GM18511 (cell line): Measurements from ENCODE around the gene CDC34.

Experiments
- ATAC-seq: cut with Tn5 transposase; IDR thresholded peaks from one replicate; pipeline ENCODE4 v1.9.1; 2021; ENCODE audit warnings: mild to moderate bottlenecking, moderate library complexity; ENCODE audit not compliant: unreplicated experiment

The CDC34 gene

DNA sequence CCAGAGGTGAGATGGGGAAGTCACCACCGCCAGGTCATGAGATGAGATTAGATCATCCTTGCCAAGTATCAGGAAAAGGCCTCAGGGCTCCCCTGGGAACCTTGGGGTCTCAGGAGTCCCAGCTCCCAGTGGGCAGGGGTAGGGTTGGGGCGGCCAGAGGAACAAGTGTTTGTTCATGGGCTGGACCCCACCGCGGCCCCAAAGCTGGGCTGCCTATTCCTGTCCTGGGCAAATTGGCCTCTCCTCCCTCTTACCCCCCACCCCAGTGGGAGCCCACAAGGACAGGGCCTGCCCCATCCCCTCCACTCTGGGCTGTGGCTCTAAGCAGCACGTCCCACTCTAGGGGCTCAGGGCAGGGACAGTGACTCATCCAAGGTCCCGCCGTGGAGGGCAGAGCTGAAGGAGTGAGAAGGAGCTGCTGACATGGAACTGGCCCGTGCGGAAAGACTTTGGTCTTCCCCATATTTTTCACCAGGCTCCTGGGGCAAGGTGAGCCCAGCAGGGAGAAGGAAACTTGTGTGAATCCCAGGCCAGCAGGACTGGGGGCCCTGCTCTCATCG is 54.1 kb downstream of the CDC34 start:
- no peak for ATAC-seq

DNA sequence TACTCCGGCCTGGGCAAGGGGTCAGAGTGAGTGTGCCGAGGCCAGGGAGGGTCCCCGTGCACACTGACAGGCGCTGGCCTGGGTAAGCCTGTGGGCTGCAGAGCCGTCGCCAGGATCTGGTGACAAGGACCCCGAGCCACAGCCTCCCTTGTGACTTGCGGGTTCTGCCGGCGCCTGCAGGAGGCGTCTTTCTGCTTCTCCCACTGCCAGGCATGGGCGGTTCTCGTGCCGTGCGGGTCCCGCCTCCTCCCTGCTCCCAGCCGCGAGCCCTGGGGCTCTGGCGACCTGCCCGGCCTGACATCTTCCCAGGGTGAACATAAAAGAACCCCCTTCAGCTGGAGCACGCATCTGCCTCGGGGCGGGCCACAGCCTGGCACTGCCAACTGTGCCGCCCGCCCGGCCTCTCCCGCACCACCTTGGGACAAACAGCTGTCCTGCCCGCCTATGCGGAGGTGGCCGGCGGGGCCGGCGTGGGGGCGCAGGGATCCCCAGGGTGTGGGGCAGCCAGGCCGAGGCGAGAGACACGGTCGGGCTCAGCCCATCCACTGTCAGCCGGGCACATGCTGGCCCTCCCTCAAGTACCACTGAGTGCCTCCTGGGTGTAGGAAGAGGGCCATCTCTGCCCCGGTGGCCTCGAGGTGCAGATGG is 56.7 kb downstream of the CDC34 start:
- no peak for ATAC-seq

- no peak for ATAC-seq
Observed at GRCh38 chr19:588741-589692, 57.5 kb downstream of the CDC34 start.

DNA sequence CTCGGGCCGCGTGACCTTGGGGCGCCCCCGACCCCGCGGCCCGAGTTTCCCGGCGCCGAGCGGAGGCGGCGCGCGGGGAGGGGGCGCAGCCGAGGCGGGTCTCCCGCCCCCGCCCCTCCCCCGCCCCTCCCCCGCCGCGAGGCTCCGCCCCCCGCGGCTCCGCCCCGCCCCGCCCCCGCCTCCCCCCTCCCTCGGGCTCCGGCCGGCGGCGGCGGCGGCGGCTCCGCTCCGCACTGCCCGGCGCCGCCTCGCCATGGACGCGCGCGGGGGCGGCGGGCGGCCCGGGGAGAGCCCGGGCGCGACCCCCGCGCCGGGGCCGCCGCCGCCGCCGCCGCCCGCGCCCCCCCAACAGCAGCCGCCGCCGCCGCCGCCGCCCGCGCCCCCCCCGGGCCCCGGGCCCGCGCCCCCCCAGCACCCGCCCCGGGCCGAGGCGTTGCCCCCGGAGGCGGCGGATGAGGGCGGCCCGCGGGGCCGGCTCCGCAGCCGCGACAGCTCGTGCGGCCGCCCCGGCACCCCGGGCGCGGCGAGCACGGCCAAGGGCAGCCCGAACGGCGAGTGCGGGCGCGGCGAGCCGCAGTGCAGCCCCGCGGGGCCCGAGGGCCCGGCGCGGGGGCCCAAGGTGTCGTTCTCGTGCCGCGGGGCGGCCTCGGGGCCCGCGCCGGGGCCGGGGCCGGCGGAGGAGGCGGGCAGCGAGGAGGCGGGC is 58.3 kb downstream of the CDC34 start, which contains the start of gene HCN2:
Gene HCN2, plus strand, starts transcription at position 189 of the 703 bp plus-strand sequence. Its CDS starts 65 bp downstream, at position 254.
- no peak for ATAC-seq

- no peak for ATAC-seq
Observed at GRCh38 chr19:590396-590745, 58.8 kb downstream of the CDC34 start.

DNA sequence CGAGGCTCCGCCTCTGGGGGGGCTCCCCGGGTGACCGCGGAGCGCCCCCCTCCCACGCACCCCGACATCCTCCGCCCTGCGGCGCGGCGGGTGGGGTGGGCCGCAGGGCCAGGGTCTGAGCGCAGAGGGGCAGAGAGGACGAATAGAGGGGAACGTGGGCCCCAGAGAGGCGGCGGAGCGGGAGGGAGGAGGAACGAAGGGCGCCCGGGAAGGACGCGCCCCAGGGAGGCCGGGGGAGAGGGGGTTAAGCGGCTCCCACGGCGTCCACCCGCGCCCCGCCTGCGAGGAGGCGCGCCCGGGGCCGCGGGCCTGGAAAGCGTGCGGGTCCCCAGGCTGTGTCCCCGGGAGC is 59.2 kb downstream of the CDC34 start:
- no peak for ATAC-seq

GRCh38 chr19:591099-591958 is 59.8 kb downstream of the CDC34 start:
- no peak for ATAC-seq
